ENCODE data around the gene CHST12.

GRCh38 chr7:2492038-2492437 lies 88.6 kb downstream of the CHST12 start:
- TF ChIP-seq POLR2AphosphoS5 (IDR thresholded peaks at IDR 0.05; ENCODE audit: low read depth, low read length) = no peak
- no peak for TF ChIP-seq REST (IDR thresholded peaks at IDR 0.05; ENCODE audit: insufficient read depth in 1 of 2, low read depth in 2 of 2, low read length in 2 of 2)
- no peak for TF ChIP-seq SIN3A (IDR thresholded peaks at IDR 0.05; ENCODE audit: borderline replicate concordance, insufficient read depth, low read length)
- no peak for TF ChIP-seq FOXP2 (optimal IDR thresholded peaks at IDR 0.05; ENCODE audit: borderline replicate concordance, extremely low read depth, extremely low read length, insufficient read depth)

Data from PFSK-1 (cell line).